Neural crest cell (in vitro differentiated cells): Measurements from ENCODE around the gene COL23A1. TPM values are rescaled to one million over a fixed set of nuclear protein-coding genes. Genes with fewer than 3 reads are reported as not detected.
"Not testable (repeated sequence)": the region's sequence is repeated elsewhere in the genome, so short reads cannot be mapped to it uniquely, and the experiment has no call there.

Experiments
- DNase-seq: peaks from one replicate; pipeline ENCODE4 v3.0.0; 2021; ENCODE audit warnings: low read depth, mixed read lengths, low spot score
- H3K27ac Mint-ChIP-seq: one replicate; pipeline ENCODE4 v1.8.0; 2021; ENCODE audit warnings: mild to moderate bottlenecking, mixed read lengths; ENCODE audit not compliant: unreplicated experiment
- H3K27me3 Mint-ChIP-seq: 2 replicates; pipeline ENCODE4 v1.8.0; 2021; ENCODE audit warnings: low read depth, mild to moderate bottlenecking, mixed read lengths
- H3K36me3 Mint-ChIP-seq: 2 replicates; pipeline ENCODE4 v1.8.0; 2021; ENCODE audit warnings: low read depth, mild to moderate bottlenecking, mixed read lengths
- H3K4me1 Mint-ChIP-seq: 2 replicates; pipeline ENCODE4 v1.8.0; 2021; ENCODE audit warnings: mixed read lengths
- H3K4me3 Mint-ChIP-seq: one replicate; pipeline ENCODE4 v1.8.0; 2021; ENCODE audit warnings: mild to moderate bottlenecking, mixed read lengths
- H3K9me3 Mint-ChIP-seq: 2 replicates; pipeline ENCODE4 v1.8.0; 2021; ENCODE audit warnings: mixed read lengths
- total RNA-seq: library from RNA; stranded (reverse); gene quantifications from 2 replicates; pipeline ENCODE4 v1.2.1, GENCODE V29; 2021
- TF ChIP-seq, protein P1 (sequence below): fragments of 200-600 bp; sonication (generic); conservative IDR thresholded peaks from 2 replicates; pipeline ENCODE4 v1.5.0; 2021; ENCODE audit warnings: antibody characterized with exemption, mild to moderate bottlenecking

COL23A1 gene
- total RNA-seq, 1 donor from 2014 or later, result 33.7 TPM

DNA sequence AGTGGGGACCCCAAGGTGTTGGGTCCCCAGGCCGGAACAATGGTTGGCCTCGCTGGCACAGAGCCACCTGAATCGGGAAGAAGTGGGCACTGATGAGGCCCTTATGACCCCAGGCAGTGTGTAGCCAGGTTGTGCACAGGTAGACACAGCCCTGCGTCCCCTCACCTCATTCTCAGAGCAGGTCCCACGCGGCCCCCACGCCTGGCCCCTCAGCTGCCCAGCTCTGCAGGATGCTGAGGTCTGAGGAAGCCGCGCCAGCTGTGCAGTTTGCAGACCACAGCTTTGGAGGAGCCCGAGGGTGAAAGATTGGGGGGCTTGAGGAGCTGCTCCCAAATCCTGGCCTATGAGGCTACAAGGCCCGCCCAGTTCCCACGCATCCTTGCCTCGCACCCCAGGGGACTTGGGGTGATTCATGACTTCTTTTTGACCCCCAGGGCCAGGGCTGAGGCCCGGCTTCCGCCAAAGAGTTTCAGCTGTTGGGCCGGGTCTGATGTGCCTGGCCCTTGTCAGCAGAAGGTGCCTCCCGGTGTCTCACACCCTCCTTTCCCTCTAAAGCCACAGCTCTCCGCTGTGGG is 269.8 kb downstream of the COL23A1 start:
- no peak overlapping the region for H3K4me3 Mint-ChIP-seq
- H3K4me1 Mint-ChIP-seq, result peaks cover 30% of the 10 kb centered on the region
- no peaks in the 10 kb centered on the region for H3K9me3 Mint-ChIP-seq
- H3K36me3 Mint-ChIP-seq, result no peaks in the 10 kb centered on the region
- TF ChIP-seq, protein P1, sequence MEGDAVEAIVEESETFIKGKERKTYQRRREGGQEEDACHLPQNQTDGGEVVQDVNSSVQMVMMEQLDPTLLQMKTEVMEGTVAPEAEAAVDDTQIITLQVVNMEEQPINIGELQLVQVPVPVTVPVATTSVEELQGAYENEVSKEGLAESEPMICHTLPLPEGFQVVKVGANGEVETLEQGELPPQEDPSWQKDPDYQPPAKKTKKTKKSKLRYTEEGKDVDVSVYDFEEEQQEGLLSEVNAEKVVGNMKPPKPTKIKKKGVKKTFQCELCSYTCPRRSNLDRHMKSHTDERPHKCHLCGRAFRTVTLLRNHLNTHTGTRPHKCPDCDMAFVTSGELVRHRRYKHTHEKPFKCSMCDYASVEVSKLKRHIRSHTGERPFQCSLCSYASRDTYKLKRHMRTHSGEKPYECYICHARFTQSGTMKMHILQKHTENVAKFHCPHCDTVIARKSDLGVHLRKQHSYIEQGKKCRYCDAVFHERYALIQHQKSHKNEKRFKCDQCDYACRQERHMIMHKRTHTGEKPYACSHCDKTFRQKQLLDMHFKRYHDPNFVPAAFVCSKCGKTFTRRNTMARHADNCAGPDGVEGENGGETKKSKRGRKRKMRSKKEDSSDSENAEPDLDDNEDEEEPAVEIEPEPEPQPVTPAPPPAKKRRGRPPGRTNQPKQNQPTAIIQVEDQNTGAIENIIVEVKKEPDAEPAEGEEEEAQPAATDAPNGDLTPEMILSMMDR, result no peak
- no peak for DNase-seq
- no peaks in the 10 kb centered on the region for H3K27me3 Mint-ChIP-seq
- H3K27ac Mint-ChIP-seq, result no peak overlapping the region

DNA sequence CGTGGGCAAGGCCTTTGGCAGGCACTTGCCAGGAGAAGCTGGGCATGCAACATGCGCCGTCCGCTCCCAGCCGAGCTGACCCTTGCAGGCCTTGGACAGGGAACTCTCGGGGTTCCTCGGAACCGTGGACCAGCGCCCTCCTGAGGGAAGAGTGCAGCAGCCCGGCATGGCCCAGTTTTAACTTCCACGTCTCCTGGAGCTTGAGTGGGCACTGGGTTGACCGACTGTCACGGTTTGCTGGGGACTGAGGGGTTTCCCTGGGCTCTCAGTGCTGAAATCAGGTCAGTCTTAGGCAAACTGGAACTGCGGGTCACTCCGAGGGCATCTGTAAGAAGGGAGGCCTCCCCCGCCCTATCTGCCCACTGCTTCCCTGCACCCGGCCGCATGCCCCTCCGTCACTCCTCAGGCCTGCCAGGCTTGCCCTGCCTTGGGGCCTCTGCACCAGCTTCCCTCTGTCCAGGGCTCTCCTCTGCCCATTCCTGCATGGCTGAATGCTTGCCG is 270.6 kb downstream of the COL23A1 start:
- no peaks in the 10 kb centered on the region for H3K9me3 Mint-ChIP-seq
- peaks cover 22% of the 10 kb centered on the region for H3K4me1 Mint-ChIP-seq
- H3K27me3 Mint-ChIP-seq, result no peaks in the 10 kb centered on the region
- H3K36me3 Mint-ChIP-seq, result no peaks in the 10 kb centered on the region
- DNase-seq, result no peak
- no peak overlapping the region for H3K4me3 Mint-ChIP-seq
- H3K27ac Mint-ChIP-seq, result no peak overlapping the region
- TF ChIP-seq, protein P1, result no peak

DNA sequence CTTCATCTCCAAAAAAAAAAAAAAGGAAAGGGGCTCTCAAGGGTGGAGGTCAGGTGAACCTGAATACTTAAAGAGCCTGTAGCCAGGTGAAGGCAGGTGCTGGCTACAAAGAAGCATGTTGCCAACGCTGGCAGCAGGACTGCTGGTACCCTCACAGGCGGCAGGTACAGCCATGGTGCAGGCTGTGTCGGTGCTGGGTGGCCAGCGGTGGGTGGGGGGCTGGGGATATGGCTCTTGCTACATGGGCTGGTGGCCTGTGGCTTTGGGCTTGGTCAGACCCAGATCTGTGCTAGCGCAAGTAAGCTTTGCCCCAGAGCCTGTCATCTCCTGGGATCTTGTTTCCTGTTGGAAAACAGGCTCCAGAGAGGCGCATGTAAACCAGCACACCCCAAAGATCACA is 271.3 kb downstream of the COL23A1 start:
- H3K4me1 Mint-ChIP-seq, result peaks cover 15% of the 10 kb centered on the region

DNA sequence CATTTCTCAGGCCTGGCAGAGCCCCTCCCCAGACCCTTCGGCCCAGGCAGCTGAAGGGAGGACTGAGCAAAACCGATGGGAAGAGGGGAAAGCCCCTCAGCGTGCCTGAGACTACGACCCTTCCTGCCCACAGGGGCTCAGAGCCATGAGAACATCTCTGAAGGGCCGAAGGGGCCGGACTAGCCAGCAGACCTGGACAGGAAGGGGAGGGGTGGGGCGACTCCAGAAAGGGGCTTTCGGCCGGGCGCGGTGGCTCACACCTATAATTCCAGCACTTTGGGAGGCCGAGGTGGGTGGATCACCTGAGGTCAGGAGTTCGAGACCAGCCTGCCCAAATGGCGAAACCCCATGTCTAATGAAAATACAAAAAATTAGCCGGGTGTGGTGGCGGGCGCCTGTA is 271.8 kb downstream of the COL23A1 start:
- H3K4me1 Mint-ChIP-seq, result peaks cover 10% of the 10 kb centered on the region
- no peaks in the 10 kb centered on the region for H3K36me3 Mint-ChIP-seq
- no peaks in the 10 kb centered on the region for H3K27me3 Mint-ChIP-seq
- no peak for DNase-seq
- TF ChIP-seq, protein P1, result no peak
- H3K9me3 Mint-ChIP-seq, result no peaks in the 10 kb centered on the region
- no peak overlapping the region for H3K27ac Mint-ChIP-seq
- no peak overlapping the region for H3K4me3 Mint-ChIP-seq

More for the DNA sequence above, 271.3 kb downstream of the COL23A1 start:
- DNase-seq, result no peak
- Mint-ChIP-seq H3K27ac (no peak overlapping the region), H3K27me3 (no peaks in the 10 kb centered on the region), H3K4me3 (no peak overlapping the region), H3K9me3 (no peaks in the 10 kb centered on the region), H3K36me3 (no peaks in the 10 kb centered on the region)
- TF ChIP-seq, protein P1, result no peak

DNA sequence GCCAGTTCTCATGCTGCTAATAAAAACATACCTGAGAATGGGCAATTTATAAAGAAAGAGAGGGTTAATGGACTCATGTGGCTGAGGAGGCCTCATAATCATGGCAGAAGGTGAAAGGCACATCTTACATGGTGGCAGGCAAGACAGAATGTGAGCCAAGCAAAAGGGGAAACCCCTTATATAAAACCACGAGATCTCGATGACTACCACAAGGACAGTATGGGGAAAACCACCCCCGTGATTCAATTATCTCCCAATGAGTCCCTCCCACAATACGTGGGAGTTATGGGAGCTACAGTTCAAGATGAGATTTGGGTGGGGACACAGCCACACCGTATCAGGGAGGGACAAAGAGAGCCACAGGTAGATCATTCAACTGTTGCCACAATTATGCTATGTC is 272.5 kb downstream of the COL23A1 start:
- H3K27me3 Mint-ChIP-seq, H3K27ac Mint-ChIP-seq, H3K36me3 Mint-ChIP-seq, H3K9me3 Mint-ChIP-seq, H3K4me3 Mint-ChIP-seq, DNase-seq: not testable (repeated sequence)
- peaks cover 11% of the 10 kb centered on the region for H3K4me1 Mint-ChIP-seq

DNA sequence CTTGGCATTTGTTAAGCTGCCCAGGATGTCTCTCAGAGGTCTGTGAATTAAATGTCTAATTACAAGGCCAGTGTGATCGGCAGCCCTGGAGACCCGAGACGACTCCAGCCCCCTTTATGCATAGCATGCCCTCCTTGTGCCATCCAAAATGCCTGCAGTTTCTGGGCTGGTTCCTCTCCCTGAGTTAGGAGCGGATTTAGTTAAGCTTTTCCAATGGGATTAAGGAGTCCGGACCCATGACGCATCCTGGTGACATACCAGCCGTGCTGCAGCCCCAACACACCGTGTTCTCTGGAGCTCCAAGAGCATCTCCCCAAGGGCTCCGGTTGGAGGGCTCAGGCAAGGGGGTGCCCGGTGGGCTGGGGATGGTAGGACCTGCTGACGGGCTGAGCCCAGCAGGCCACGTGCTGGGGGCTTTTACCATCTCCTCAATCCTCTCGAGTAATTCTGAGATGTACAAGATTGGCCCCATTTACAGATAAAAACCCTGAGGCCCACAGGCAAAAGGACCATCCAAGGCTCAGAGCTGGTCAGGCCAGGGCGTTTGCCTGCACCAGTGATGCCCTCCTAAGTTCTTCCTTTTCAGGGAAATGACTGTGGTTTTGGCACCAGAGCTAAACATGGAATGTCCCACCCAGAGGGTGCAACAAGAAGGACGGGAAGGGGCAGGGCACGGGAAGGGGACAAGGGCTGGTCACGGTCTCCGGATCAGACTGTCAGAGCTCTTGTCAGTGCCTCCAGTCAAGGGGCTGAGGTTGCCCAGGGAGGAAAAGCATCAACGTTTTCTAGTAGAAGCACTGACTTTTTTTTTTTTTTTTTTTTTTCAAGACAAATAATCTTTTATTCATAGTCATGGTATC is 275.0 kb downstream of the COL23A1 start:
- DNase-seq, result no peak
- Mint-ChIP-seq H3K36me3 (peaks cover 4% of the 10 kb centered on the region), H3K9me3 (no peaks in the 10 kb centered on the region), H3K27me3 (no peaks in the 10 kb centered on the region), H3K4me3 (no peak overlapping the region), H3K27ac (no peak overlapping the region), H3K4me1 (peaks cover 7% of the 10 kb centered on the region)
- TF ChIP-seq, protein P1, result no peak
